ENCODE measurements around the gene PHLPP1.

GRCh38 chr18:62690236-62690815 is 25.0 kb upstream of the PHLPP1 start:
- TF ChIP-seq POLR2A (IDR thresholded peaks at IDR 0.05): no peak
- TF ChIP-seq CTCF (IDR thresholded peaks at IDR 0.05): no peak
